Panc1 (cell line): ENCODE measurements around the gene COL6A1.

Source experiments
- POLR2AphosphoS5 ChIP-seq: IDR thresholded peaks from 2 replicates; pipeline ENCODE4 v1.6.1; 2012; ENCODE audit warnings: mild to moderate bottlenecking, low read depth, low read length, moderate library complexity
- SIN3A ChIP-seq: IDR thresholded peaks from 2 replicates; pipeline ENCODE4 v1.6.1; 2012; ENCODE audit warnings: low read depth, mild to moderate bottlenecking, low read length, moderate library complexity, borderline replicate concordance; ENCODE audit not compliant: insufficient read depth
- TCF7L2 ChIP-seq: IDR thresholded peaks from 2 replicates; pipeline ENCODE4 v1.6.1; 2011; ENCODE audit warnings: mild to moderate bottlenecking, low read depth, low read length, inconsistent platforms
- TF ChIP-seq, protein P1 (sequence below): fragments of 450-650 bp; IDR thresholded peaks from 2 replicates; pipeline ENCODE4 v1.5.1; 2017; ENCODE audit warnings: mild to moderate bottlenecking
- TF ChIP-seq, protein P2 (sequence below), 2 experiments: IDR thresholded peaks; 2 replicates each; pipeline ENCODE4 v1.6.1; 2011 to 2012; ENCODE audit warnings: low read depth in 2 of 2, control low read depth in 1 of 2, low read length in 1 of 2, mild to moderate bottlenecking in 1 of 2, moderate library complexity in 1 of 2; ENCODE audit not compliant: insufficient read depth in 1 of 2

- TF ChIP-seq, protein P1, sequence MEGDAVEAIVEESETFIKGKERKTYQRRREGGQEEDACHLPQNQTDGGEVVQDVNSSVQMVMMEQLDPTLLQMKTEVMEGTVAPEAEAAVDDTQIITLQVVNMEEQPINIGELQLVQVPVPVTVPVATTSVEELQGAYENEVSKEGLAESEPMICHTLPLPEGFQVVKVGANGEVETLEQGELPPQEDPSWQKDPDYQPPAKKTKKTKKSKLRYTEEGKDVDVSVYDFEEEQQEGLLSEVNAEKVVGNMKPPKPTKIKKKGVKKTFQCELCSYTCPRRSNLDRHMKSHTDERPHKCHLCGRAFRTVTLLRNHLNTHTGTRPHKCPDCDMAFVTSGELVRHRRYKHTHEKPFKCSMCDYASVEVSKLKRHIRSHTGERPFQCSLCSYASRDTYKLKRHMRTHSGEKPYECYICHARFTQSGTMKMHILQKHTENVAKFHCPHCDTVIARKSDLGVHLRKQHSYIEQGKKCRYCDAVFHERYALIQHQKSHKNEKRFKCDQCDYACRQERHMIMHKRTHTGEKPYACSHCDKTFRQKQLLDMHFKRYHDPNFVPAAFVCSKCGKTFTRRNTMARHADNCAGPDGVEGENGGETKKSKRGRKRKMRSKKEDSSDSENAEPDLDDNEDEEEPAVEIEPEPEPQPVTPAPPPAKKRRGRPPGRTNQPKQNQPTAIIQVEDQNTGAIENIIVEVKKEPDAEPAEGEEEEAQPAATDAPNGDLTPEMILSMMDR = no peak
- TF ChIP-seq, protein P2, sequence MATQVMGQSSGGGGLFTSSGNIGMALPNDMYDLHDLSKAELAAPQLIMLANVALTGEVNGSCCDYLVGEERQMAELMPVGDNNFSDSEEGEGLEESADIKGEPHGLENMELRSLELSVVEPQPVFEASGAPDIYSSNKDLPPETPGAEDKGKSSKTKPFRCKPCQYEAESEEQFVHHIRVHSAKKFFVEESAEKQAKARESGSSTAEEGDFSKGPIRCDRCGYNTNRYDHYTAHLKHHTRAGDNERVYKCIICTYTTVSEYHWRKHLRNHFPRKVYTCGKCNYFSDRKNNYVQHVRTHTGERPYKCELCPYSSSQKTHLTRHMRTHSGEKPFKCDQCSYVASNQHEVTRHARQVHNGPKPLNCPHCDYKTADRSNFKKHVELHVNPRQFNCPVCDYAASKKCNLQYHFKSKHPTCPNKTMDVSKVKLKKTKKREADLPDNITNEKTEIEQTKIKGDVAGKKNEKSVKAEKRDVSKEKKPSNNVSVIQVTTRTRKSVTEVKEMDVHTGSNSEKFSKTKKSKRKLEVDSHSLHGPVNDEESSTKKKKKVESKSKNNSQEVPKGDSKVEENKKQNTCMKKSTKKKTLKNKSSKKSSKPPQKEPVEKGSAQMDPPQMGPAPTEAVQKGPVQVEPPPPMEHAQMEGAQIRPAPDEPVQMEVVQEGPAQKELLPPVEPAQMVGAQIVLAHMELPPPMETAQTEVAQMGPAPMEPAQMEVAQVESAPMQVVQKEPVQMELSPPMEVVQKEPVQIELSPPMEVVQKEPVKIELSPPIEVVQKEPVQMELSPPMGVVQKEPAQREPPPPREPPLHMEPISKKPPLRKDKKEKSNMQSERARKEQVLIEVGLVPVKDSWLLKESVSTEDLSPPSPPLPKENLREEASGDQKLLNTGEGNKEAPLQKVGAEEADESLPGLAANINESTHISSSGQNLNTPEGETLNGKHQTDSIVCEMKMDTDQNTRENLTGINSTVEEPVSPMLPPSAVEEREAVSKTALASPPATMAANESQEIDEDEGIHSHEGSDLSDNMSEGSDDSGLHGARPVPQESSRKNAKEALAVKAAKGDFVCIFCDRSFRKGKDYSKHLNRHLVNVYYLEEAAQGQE (IDR thresholded peaks at IDR 0.05; ENCODE audit: insufficient read depth in 1 of 2, low read depth in 2 of 2, low read length in 1 of 2) = no peak
- TF ChIP-seq TCF7L2 (no peak), POLR2AphosphoS5 (no peak), SIN3A (no peak)
Observed at GRCh38 chr21:46025113-46025770, 43.7 kb downstream of the COL6A1 start.
